Endothelial cell of umbilical vein (primary cell): ENCODE measurements around the gene TRIML1. TPM values are rescaled to one million over a fixed set of nuclear protein-coding genes. Genes with fewer than 3 reads are reported as not detected.

Source experiments
- BruUV-seq: library from RNA; stranded (reverse); fragments of 400-500 nt; replicated peaks from 2 replicates; lab custom pipeline; 2021; lab: Mats Ljungman, UMichigan
- CTCF ChIA-PET: fragments of 300-600, 350-600 bp; sonication (Branson Sonifier 250); formaldehyde crosslinking; loops from one replicate; lab custom pipeline; 2021; ENCODE audit warnings: antibody characterized with exemption, inconsistent platforms; lab: Charles Lee
- POLR2A ChIA-PET: fragments of 300-600, 350-600 bp; sonication (Branson Sonifier 250); formaldehyde crosslinking; loops from one replicate; lab custom pipeline; 2021; ENCODE audit warnings: antibody characterized with exemption, inconsistent platforms; lab: Charles Lee
- DNase-seq: peaks from one replicate; pipeline ENCODE4 v3.0.0-alpha.2; 2011; ENCODE audit warnings: low read depth, low spot score
- FAIRE-seq: peaks from 2 replicates; lab custom pipeline; 2011; peaks lifted over from hg19 to GRCh38; lab: Jason Lieb, UNC
- H2AFZ ChIP-seq: 2 replicates; pipeline ENCODE4 v1.6.0; 2012; ENCODE audit warnings: low read depth, low read length, control low read depth, inconsistent platforms
- H3K27ac ChIP-seq: 2 replicates; pipeline ENCODE4 v1.5.1; 2011; ENCODE audit warnings: low read depth, mild to moderate bottlenecking, control low read depth, low read length, moderate library complexity; ENCODE audit not compliant: insufficient read depth
- H3K27me3 ChIP-seq, 2 experiments: 2 replicates each; pipeline versions ENCODE4 v1.6.0 to v1.6.1; 2011; ENCODE audit warnings: low read length in 2 of 2, mixed read lengths in 1 of 2; ENCODE audit not compliant: control insufficient read depth in 2 of 2, insufficient read depth in 2 of 2
- H3K36me3 ChIP-seq, 2 experiments: 2 replicates in 1 of 2; 3 replicates in 1 of 2; pipeline ENCODE4 v1.5.1; 2011; ENCODE audit warnings: low read length in 2 of 2, mild to moderate bottlenecking in 1 of 2, moderate library complexity in 1 of 2; ENCODE audit not compliant: control insufficient read depth in 2 of 2, insufficient read depth in 2 of 2; ENCODE audit errors: extremely low read depth in 1 of 2
- H3K4me1 ChIP-seq: 3 replicates; pipeline ENCODE4 v1.5.1; 2011; ENCODE audit warnings: mild to moderate bottlenecking, low read length; ENCODE audit not compliant: control insufficient read depth, insufficient read depth; ENCODE audit errors: extremely low read depth
- H3K4me2 ChIP-seq: 2 replicates; pipeline ENCODE4 v1.6.1; 2011; ENCODE audit warnings: low read length, control low read depth, mixed read lengths; ENCODE audit not compliant: insufficient read depth
- H3K4me3 ChIP-seq, 3 experiments: fragments of 200-600 bp in 1 of 3; sonication (generic), shearing (Covaris generic) in 1 of 3; replicated peaks in 1 of 3; 2 replicates each; pipeline ENCODE4 v1.5.1; 2011 to 2016; ENCODE audit warnings: control low read depth in 3 of 3, low read length in 3 of 3, mild to moderate bottlenecking in 2 of 3, inconsistent platforms in 1 of 3, low read depth in 1 of 3, moderate library complexity in 1 of 3; ENCODE audit not compliant: insufficient read depth in 1 of 3
- H3K79me2 ChIP-seq: 2 replicates; pipeline ENCODE4 v1.6.0; 2012; ENCODE audit warnings: low read length, inconsistent platforms; ENCODE audit not compliant: control insufficient read depth, insufficient read depth
- H3K9ac ChIP-seq: replicated peaks from 2 replicates; pipeline ENCODE3; 2011; ENCODE audit warnings: low read length, control low read depth; ENCODE audit not compliant: insufficient read depth; ENCODE audit errors: extremely low read depth
- H3K9me1 ChIP-seq: replicated peaks from 3 replicates; pipeline ENCODE4 v1.6.0; 2011; ENCODE audit warnings: mild to moderate bottlenecking, low read length; ENCODE audit not compliant: control insufficient read depth, insufficient read depth; ENCODE audit errors: extremely low read depth
- H3K9me3 ChIP-seq: replicated peaks from 2 replicates; pipeline ENCODE4 v1.5.1; 2012; ENCODE audit warnings: low read length, inconsistent platforms; ENCODE audit not compliant: control insufficient read depth, insufficient read depth
- H4K20me1 ChIP-seq: replicated peaks from 2 replicates; pipeline ENCODE3; 2011; ENCODE audit warnings: mild to moderate bottlenecking, low read length; ENCODE audit not compliant: control insufficient read depth, insufficient read depth; ENCODE audit errors: extremely low read depth
- CTCF ChIP-seq, 2 donors: IDR thresholded peaks; 1 replicate in 1 of 2; 2 replicates in 1 of 2; pipeline ENCODE4 v1.5.1; 2011; ENCODE audit warnings: low read length in 2 of 2, mild to moderate bottlenecking in 2 of 2, moderate library complexity in 2 of 2, control low read depth in 1 of 2, inconsistent platforms in 1 of 2, low read depth in 1 of 2; ENCODE audit not compliant: insufficient read depth in 1 of 2; ENCODE audit errors: extremely low read depth in 1 of 2
- EZH2 ChIP-seq: IDR thresholded peaks from 2 replicates; pipeline ENCODE4 v1.6.1; 2012; ENCODE audit warnings: borderline replicate concordance, low read depth, mild to moderate bottlenecking, moderate library complexity, low read length, inconsistent platforms; ENCODE audit not compliant: severe bottlenecking
- FOS ChIP-seq: IDR thresholded peaks from 2 replicates; pipeline ENCODE4 v1.6.1; 2011; ENCODE audit warnings: mild to moderate bottlenecking, low read length, moderate library complexity, borderline replicate concordance; ENCODE audit not compliant: insufficient read depth
- GATA2 ChIP-seq: IDR thresholded peaks from 2 replicates; pipeline ENCODE4 v1.7.0; 2011; ENCODE audit warnings: low read depth, mild to moderate bottlenecking, moderate library complexity, mixed read lengths, low read length; ENCODE audit not compliant: insufficient read length, insufficient read depth
- JUN ChIP-seq: IDR thresholded peaks from 2 replicates; pipeline ENCODE4 v1.6.1; 2011; ENCODE audit warnings: borderline replicate concordance, low read depth; ENCODE audit not compliant: insufficient read length, insufficient read depth
- MAX ChIP-seq: IDR thresholded peaks from 2 replicates; pipeline ENCODE4 v1.6.1; 2011; ENCODE audit not compliant: insufficient read depth, insufficient read length
- MYC ChIP-seq: IDR thresholded peaks from one replicate; pipeline ENCODE4 v1.6.1; 2011; ENCODE audit warnings: mild to moderate bottlenecking, low read depth, low read length
- POLR2A ChIP-seq: IDR thresholded peaks from 2 replicates; pipeline ENCODE4 v1.6.1; 2012; ENCODE audit warnings: low read depth, mild to moderate bottlenecking, control low read depth, low read length
- POLR2AphosphoS5 ChIP-seq: IDR thresholded peaks from 2 replicates; pipeline ENCODE4 v1.6.1; 2012; ENCODE audit warnings: low read depth, mild to moderate bottlenecking, control low read depth, low read length, moderate library complexity; ENCODE audit not compliant: insufficient read depth
- dilution Hi-C: fragments of 300-500 bp; cut with MboI; formaldehyde crosslinking; loops from one replicate; pipeline ENCODE4 v1.15.0; 2019; ENCODE audit warnings: low sequenced_read_pairs; ENCODE audit not compliant: extremely low pct_ligation_motif_present
- intact Hi-C: fragments of 100-400 bp; cut with micrococcal nuclease; formaldehyde crosslinking; loops from one replicate; pipeline ENCODE4 v1.10.0; 2022
- polyA plus RNA-seq, 4 experiments: library from polyadenylated mRNA; depleted of rRNA in 3 of 4; stranded (reverse) in 3 of 4; unstranded in 1 of 4; fragments of >200 nt; gene quantifications; 2 replicates each; pipeline versions ENCODE4 v1.2.1 to v1.2.3, GENCODE V29; 2011 to 2012; ENCODE audit warnings: missing spikeins in 1 of 4
- total RNA-seq: library from RNA; stranded (reverse); gene quantifications from 2 replicates; pipeline ENCODE4 v1.2.3, GENCODE V29; 2021

Gene TRIML1
- total and polyA plus RNA-seq, 2 donors (not counting 3 experiments of a cell fraction or from before 2014, with no cell fraction given): not detected

GRCh38 chr4:188111955-188112354 is 27.3 kb upstream of the TRIML1 start:
- intact Hi-C loops: no loop called here
- Histone ChIP-seq H3K36me3 (no peaks in the 10 kb centered on the region), H3K27me3 (no peaks in the 10 kb centered on the region), H3K9me3 (peaks cover 4% of the 10 kb centered on the region), H2AFZ (no peak overlapping the region), H3K79me2 (no peaks in the 10 kb centered on the region), H3K9ac (no peak overlapping the region), H3K4me1 (no peaks in the 10 kb centered on the region), H3K4me3 (no peak overlapping the region), H3K4me2 (no peak overlapping the region), H3K9me1 (no peaks in the 10 kb centered on the region), H3K27ac (no peak overlapping the region), H4K20me1 (no peaks in the 10 kb centered on the region)
- dilution Hi-C loops: no loop called here
- no TSS peak for BruUV-seq
- ChIA-PET POLR2A (no interaction called here), CTCF (no interaction called here)
- no peak for FAIRE-seq
- DNase-seq: no peak
- TF ChIP-seq POLR2AphosphoS5 (no peak), CTCF (IDR thresholded peaks at IDR 0.05; ENCODE audit: extremely low read depth in 1 of 2, insufficient read depth in 1 of 2, low read depth in 1 of 2, low read length in 2 of 2) (no peak), FOS (no peak), EZH2 (no peak), MAX (no peak), JUN (no peak), GATA2 (no peak), MYC (no peak), POLR2A (no peak)
